NCI-H2196 treated with DMSO at 0.1 percent for 48 hours (cell line): Measurements from ENCODE around the gene SPSB4.

ENCODE experiments used
- DNase-seq: peaks from one replicate; lab custom pipeline; 2025; ENCODE audit not compliant: unreplicated experiment; lab: John Stamatoyannopoulos, UW

The SPSB4 gene

DNA sequence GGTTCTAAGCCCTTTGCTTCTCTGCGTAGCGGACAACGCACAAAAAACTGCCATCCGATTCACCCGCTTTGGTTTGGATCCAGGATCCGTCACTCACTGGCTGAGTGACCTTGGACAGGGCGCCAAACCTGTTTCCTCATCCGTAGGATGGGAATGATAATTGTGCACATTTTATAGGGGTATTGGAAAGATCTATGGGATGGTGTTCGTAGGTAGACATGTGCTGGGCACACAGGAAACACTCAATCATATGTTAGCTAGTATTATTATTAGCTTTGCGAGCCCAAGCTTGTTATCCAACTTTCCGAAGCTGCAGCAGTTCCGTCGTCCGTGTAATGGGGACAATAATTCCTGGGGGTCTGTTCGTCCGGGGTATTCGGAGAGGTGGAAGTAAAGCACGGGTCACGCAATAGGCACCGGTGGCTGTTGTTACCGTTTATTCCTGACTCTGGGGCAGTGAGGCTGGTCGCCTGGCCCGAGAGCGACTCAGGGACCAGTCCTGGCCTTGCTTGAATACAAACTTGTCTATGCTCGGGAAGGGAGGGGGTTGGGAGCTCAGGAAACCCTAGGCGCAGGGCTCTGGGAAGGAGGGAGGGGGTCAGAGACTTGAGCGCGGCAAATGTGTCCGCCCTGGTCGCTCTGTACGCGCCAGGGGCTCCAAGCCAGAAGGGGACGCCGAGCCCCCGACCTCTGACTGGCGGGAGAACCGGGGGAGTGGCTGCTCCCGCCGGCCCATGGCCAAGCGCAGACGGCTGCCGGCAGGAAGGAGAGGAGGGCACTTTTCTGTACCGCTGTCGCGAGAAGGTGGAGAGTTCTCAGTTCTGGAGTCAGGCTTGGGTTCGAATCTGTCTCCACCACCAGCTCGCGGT is 1.3 kb downstream of the SPSB4 start:
- no peak for DNase-seq

DNA sequence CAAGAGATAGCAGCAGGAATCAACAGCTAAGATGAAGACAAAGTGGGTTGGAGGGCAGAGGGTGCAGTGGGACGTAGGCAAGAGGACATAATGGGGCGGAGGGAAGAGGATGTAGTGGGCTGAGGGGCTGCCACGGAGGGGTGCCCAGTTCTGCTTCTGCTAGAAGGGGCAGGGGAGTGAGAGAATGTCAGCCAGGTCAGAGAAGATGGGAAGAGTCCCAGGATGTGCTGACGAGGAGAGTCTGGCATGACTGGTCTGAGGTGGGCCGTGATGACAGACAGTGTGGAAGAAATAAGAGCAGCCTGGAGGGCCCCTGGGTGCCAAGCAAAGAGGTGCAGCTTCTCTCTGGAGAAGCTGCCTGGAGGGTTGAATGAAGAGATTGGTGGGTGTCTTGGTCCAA is 4.0 kb downstream of the SPSB4 start:
- DNase-seq: no peak

DNA sequence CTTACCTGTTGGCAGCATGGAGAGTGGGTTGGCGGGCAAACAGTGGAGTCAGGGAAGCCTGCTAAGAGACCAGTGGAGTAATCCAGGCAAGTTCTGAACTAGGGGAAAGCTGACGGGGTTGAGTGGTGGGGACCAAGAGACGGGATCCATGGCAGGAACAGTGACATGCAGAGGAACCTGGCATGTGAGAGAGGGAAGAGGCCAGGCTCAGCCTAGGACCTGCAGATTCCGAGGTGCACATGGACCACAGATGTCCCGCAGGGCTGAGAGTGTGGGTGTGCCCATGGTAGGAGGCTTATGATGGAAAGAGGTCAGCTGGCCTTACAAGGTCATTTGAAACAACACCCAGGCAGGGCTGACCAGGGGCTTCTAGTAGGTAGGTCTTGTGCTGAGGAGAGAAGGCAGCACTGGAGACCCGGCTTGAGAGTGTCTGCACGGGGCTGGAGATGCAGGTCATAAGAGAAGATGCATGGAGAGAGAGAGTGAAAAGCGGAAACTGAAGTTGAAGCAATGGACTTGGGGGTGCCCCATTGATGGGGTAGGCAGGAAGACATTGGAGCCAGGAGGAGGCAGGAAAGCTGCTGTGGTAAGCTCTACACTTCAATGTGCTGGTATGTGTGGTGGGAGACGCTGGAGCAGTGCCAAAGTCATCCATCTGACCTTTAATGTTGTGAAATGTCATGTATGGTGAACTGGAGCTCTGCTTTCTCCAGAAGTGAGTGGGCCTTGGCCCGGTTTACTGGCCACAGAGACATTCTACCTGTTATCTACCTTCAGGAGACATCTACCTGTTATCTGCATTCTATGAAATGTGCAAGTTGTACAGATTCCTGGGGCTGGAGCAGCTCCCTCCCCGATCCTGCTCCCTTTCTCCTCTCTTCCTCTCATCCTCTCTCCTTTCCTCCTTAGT is 4.6 kb downstream of the SPSB4 start:
- DNase-seq: no peak

DNA sequence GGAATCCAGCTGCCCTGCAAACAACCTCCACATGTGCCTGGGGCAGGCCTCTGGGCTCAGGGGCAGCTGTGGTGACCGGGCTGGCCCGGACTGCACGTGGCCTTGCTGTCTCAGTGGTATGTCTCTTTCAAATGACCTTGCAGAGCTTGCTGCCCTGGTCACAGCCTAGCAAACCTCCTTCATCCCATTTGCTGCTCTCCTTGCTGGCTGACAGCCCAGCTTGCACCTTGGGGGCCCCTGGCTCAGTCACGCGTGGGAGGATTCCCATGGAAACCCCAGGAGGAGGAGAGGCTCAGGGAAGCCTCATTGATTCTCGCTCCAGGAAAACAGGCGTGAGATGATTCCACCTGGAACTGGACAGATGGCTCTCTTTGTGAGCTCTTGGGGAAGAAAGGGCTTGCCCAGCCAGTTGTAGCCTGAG is 5.6 kb downstream of the SPSB4 start:
- DNase-seq: no peak

DNA sequence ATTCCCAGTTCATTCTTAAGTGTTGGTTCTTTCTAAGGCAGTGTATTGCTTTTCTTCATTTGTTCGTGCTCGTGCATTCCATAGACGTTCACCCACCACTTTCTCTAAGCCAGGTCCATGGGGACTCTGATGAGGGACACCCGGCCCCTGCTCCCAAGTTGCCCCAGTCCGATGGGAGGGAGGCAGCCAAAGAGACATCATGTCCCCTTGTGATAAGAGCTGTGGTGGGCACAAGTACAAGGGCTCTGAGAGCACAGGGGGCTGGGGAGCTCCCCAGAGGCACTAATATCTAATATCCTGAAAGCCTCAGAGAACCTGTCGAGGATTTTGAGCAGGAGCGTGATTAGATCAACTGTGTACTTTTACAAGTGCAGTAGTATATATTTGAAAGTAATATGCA is 6.3 kb downstream of the SPSB4 start:
- DNase-seq: no peak

DNA sequence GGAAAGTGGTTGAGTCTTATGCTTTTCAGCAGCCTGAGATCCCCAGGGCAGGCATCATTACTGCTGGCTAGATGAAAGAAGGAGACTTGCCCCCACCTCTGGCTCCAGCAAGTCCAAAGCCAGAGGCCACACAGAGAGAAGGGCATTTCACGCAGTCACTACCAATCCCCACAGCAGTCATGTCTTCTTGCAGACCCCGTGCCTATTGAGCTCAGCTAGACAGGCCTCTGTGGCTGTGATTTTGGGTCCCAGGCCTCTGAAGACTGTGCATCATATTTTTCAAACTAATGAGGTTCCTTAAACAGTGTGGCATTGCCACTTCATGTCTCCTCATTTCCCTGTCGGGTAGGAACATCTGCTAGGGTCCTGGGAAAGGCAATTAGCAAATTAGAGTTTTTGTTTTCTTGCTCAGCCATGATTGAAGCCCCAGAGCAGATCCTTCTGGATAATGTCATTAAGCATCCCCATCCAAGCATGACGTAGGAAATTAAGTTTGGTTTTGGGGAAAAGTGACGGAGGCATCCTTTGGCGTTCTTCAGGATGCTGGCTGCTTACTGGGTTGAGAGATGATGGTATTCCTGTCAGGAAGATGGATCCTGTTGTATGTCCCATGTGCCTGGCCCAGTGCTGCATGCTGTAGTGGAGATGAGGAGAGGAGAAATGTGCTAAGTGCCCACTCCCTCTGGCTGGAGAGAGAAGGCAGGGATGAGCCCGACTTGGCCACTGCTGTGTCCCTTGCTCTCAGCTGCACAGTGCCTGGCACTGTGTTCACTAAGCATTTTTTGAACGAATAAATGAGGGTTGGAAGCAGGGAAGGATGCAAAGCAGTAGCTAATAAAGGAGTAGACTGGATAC is 7.0 kb downstream of the SPSB4 start:
- no peak for DNase-seq

DNA sequence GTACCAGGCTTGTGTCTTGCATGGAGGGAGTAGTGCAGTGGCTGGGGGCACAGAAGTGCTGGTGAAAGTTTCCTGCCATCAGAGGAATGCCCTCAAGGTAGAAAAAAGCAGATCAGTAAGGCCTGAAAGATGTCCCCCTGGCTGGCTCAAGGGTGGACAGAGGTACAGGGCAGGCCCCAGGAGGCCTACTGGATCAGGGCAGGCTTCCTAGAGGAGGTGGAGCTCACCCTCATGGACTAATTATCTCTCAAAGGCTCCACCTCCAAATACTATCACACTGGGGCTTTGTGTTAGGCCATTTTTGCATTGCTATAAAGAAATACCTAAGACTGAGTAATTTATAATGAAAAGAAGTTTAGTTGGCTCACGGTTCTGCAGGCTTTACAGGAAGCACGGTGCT is 7.8 kb downstream of the SPSB4 start:
- DNase-seq: no peak

DNA sequence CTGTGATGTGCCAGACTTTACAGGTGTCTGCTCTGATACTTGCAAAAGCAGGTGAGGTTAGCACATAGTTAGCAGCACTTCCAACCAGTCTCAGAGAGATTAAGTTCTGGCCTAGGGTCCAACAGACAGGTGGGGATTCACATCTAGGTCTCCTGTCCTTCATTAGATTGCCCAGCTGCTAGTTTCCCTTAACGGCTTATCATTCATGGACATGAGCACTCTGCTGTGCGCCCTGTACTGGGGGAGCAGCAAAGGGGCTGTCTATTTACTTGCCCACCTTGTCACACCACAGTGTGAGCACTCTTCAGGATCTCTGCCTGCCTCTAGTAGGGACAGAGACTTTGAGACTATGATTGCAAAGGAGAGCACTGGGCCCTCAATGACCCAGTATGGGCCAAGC is 8.7 kb downstream of the SPSB4 start:
- DNase-seq: no peak

DNA sequence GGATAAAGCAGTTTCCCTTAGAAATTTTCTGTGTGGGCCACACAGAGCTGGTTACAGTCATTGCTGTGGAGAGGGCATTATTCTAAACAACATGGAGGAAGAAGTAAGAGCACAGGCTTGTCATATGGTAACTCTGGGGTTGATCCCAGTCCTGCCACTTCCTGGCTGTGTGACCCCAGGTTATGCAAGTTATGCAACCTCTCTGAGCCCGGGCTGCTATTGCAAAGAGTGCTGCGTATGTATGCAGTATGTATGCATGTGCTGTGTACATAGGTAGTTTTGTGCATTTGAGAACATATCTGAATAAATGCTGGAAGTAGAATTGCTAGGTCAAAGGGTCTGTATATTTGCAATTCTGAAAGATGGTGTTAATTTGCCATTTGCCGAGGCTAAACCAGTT is 9.2 kb downstream of the SPSB4 start:
- DNase-seq: no peak

DNA sequence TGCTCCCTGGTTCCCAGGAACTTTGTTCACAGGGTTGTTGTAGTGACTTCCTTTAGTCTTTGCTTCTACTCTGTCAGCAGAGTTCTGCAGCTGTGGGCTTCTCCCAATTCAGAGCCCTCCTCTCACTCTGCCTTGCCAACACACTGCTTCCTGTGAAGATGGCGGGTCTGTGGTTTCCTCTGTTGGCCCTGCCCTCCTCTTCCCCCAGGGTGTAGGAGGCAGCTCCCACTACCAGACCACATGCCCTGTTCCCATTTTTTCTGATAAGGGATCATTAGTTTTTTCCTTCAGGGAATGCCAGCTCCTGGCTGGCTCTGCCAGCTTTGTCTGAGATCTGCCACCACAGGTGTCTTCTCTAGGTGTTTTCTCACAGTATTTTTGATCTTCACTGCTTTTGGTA is 12.7 kb downstream of the SPSB4 start:
- no peak for DNase-seq

DNA sequence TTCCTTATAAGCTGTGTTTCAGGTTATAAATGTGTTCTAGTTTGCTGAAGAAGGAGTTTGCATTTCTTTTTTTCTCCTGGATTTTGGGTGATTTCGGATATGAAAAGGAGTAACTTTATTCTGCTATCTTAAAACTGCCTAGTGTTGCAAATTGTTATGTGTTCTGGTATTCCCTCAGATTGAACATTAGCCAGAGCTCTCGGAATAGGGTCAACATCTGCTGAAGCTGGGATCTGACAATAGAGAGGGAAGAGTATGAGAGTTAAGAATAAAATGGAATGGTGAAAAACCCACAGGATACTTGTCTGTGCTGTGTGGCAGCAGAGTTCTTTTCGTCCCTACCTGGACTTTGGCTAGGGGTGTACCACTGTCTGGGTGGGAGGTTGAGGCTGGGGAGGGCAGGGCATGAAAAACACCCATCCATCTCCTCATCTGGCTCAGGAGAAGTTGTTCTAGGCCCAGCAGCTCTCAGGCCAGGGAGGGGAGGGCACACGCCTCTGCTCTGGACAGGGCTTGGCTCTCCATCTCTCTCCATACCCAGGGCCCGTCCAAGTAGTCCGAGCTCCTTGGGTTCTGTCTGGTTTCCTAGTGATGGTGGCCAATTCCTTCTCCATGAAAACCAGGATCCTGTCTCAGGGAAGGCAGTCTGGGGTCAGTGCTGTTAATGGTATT is 13.2 kb downstream of the SPSB4 start:
- no peak for DNase-seq

DNA sequence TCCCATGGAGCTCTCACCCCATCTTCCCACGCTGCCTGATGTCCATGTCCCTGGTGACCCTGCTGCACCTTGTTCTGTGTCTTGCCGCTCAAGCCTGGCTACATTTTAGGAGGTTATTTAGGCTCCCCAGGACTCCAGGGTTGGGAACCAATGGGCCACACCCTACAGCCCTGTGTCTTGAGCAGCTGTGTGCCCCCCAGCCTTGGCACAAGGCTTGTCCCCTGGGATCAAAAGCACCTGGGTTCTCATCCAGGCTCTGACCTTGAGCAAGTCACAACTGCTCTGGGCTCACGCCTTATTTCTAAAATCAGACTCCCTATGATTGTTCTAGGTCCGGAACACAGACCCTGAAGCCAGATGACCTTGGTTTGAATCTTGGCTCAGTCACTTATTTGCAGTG is 14.1 kb downstream of the SPSB4 start:
- DNase-seq: no peak

DNA sequence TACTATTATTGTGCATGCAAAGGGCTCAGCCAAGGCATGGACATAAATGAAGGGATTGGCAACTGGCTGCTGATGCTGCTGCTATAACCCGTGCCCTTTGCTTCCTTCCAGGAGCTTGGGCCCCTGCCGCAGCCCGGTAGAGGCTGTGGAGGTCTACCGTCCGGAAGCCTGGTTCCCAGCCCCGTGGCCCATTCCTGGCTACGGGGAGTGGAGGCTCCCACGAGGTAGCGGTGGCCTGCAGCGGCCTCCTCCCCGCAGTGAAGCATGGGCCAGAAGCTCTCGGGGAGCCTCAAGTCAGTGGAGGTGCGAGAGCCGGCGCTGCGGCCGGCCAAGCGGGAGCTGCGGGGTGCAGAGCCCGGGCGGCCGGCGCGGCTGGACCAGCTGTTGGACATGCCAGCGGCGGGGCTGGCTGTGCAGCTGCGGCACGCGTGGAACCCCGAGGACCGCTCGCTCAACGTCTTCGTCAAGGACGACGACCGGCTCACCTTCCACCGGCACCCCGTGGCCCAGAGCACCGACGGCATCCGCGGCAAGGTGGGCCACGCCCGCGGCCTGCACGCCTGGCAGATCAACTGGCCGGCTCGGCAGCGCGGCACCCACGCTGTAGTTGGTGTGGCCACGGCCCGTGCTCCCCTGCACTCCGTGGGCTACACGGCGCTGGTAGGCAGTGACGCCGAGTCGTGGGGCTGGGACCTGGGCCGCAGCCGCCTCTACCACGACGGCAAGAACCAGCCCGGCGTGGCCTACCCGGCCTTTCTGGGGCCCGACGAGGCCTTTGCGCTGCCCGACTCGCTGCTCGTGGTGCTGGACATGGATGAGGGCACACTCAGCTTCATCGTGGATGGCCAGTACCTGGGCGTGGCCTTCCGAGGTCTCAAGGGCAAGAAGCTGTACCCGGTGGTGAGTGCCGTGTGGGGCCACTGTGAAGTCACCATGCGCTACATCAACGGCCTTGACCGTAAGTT is 15.0 kb downstream of the SPSB4 start:
- DNase-seq: no peak

DNA sequence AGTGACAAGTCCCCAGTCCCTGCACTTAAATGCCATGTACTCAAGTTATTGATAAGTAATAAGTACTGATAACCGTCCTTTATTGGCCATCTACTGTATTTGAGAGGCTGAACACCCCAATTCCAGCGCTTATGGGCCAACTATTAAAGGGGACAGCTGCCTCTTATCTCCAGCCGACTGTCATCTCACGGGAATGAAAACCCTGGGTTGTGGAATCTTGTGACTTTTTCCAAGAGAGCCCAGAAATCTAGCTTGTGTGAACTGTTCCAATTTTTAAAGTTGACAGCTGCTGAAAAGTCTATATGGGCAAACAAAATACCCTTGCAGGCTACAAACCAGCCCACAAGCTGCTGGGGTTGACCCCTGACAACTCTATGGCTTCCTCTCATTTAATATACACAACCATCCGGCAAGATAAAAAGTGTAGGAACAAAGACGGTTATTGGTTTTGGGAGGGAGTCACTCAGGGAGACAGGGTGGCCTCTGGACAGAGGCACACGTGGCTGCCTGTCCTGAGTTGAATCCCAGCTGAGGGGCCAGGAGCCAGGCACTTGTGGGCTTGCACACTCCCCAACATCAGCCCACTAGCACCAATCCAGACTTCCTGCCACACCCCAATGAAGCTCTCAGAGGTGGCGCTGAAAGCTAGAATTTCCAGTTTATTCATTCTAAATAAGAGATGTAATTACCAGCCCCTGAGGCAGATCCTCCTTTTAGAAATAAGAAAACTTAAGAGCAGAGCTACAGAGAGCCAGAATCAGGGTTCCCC is 16.2 kb downstream of the SPSB4 start:
- no peak for DNase-seq

DNA sequence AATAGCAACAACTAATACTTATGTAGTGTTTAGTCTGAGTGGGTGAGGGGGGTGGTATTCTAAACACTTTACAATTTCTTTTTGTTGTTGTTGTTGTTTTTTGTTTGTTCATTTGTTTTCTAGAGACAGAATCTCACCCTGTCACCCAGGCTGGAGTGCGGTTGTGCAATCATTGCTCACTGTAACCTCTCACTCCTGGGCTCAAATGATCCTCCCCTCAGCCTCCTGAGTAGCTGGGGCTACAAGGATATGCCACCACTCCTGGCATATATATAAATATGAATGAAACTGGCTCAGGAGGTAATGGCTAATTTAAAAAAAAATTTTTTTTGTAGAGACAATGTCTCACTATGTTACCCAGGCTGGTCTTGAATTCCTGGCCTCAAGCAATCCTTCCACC is 19.1 kb downstream of the SPSB4 start:
- DNase-seq: no peak

DNA sequence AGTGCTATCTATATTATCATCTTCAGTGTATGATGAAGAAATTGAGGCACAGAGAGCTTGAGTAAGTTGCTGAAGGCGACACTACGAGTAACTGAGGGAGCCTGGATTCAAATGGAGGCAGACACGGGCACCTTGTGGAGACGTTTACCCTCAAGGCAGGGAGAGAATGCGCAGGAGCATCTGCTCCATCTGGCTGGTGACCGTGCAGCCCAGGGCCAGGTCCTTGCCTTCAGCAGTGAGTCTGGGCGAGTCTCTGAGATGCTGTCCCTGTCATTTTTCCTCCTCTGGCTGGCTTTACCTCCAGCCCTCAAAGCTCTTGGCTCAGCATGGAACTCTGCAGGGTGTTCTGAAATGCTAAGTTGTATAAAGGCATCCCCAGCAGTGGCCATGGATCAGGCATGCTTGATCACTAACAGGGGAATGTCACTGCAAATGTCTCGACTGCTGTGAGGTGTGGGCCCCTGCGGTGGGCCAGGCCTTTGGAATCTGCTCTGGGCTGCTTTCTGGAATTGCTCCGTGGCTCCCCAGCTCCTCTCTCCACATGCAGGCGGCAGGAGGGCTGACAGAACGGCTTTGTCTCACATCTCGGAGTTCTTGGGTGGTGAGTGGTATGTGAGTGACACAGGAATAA is 19.7 kb downstream of the SPSB4 start:
- no peak for DNase-seq

DNA sequence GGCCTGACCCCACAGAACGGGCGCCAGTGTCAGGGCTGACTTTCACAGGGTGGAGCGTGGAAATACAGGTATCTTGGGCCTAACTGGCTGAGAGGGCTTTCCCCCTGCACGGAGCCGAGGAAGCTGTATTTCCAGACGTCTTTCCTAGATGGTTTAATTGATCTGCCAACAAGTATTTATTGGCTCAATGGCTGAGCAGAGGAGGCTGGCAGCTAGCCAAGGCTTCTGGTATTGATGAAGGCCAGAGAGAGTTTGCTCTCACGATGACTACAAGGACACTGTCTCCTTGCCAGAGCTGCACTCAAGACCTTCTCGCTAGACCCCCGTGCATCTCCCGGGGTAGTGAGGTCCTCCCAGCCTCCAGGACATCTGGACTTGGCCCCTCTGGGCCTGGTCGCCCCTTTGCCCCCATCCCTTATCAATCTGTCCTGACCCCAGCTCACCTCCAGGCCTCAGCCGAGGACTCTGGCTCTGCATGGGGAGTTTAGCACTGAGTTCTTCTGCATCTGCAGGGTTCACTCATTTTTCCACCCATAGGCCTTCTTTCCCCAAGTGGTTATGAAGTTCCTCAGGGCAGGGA is 20.6 kb downstream of the SPSB4 start:
- DNase-seq: no peak

DNA sequence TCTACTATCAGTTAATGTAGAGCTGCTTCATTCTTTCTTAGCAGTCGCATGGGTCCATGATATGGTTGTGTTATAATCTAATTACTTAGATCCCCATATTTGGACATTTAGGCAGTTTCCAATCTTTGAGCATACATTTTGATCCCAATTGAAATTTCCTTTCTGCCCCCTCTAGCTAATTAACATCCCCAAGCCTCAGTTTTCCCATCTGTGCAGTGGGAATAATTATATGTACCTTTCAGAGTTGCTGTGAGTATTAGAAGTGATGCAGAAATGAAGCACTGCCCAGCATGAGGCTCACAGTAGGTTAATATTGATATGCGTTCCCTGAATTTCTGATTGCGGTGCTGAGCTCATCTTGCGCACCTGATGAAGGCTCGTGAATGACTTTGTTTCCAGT is 21.8 kb downstream of the SPSB4 start:
- DNase-seq: no peak
